ENCODE results near the gene TFPI2. TPM values are rescaled to one million over a fixed set of nuclear protein-coding genes. Genes with fewer than 3 reads are reported as not detected.
A peak's percentile ranks its signal among the peaks of the same experiment; 100 is the strongest.

Gene TFPI2
- total and polyA plus RNA-seq, 2 of the 4 experiments (the other 2 are of a cell fraction), result 48.9 to 99.0 TPM

GRCh38 chr7:93921607-93922566, 31.3 kb upstream of the TFPI2 start, which contains the start of gene GNG11:
TSS of gene GNG11 (plus strand) at chr7:93921735. CDS start at chr7:93922138, 403 bp downstream.
- 0 out of 2 replicates have a peak, but pooled peaks have one; percentile 34 for TF ChIP-seq POLR2A (IDR thresholded peaks at IDR 0.05; ENCODE audit: low read depth, low read length)
- no peak for TF ChIP-seq MAZ (IDR thresholded peaks at IDR 0.05; ENCODE audit: borderline replicate concordance, low read depth, low read length)
- H3K79me1 ChIP-seq (ENCODE audit: low read depth in 1 of 2, low read length in 2 of 2), result peaks cover 7 to 18% of the 10 kb centered on the region in 2 experiments; a peak in 2 of 4 replicates
- H2BK15ac ChIP-seq (ENCODE audit: low read depth, low read length), result peak within 1 kb of the TSS; percentile 64; the same call in 2 of the 3 replicates
- peaks cover 7% of the 10 kb centered on the region for H3K4me1 ChIP-seq (ENCODE audit: control insufficient read depth, insufficient read depth, low read length)
- H3K4me2 ChIP-seq (ENCODE audit: low read depth, low read length), result peak within 1 kb of the TSS; percentile 97
- DNase-seq (peak; percentile 66), ATAC-seq (ENCODE audit: low read depth) (peak; percentile 84)
- peak within 1 kb of the TSS; percentile 97 for H3K18ac ChIP-seq (ENCODE audit: low read depth, low read length)
- peak within 1 kb of the TSS; percentile 72 for H2BK20ac ChIP-seq (ENCODE audit: low read depth, low read length)
- peak within 1 kb of the TSS; percentile 83 to 91 for H4K8ac ChIP-seq (ENCODE audit: low read depth in 2 of 2, low read length in 2 of 2)
- intact Hi-C loops (cut with micrococcal nuclease), result loop anchor here (2.0 to 5.0 kb wide), 3 partner anchors 83 to 300 kb away; partner anchors contain the start of gene BET1
- BruUV-seq (replicated peaks), result no TSS peak
- peak within 1 kb of the TSS; percentile 80 for H3K27ac ChIP-seq (ENCODE audit: insufficient read depth, low read length)
- H3K36me3 ChIP-seq (ENCODE audit: control insufficient read depth, insufficient read depth, low read length), result peaks cover 6% of the 10 kb centered on the region
- peak within 1 kb of the TSS; percentile 89 for H2BK5ac ChIP-seq (ENCODE audit: low read depth, low read length, poor library complexity, severe bottlenecking)
- dilution Hi-C loops (cut with HindIII; ENCODE audit: low sequenced_read_pairs, unreplicated experiment), result no loop called here
- ChIA-PET CTCF (interaction anchor here (0.6 to 1.0 kb wide), 6 partner anchors 10 to 606 kb away, joined by 3 to 5 read pairs (median 4); no protein-coding TSS in a partner anchor), POLR2A (ENCODE audit: unreplicated experiment) (interaction anchor here (0.6 to 1.4 kb wide), 9 partner anchors 11 to 1122 kb away, joined by 3 to 7 read pairs (median 4); no protein-coding TSS in a partner anchor)
- peak within 1 kb of the TSS; percentile 48 for H2AK5ac ChIP-seq (ENCODE audit: low read depth, low read length)
- H3K9me3 ChIP-seq (ENCODE audit: control insufficient read depth, insufficient read depth, low read length), result no peaks in the 10 kb centered on the region
- peak within 1 kb of the TSS; percentile 94 for H4K5ac ChIP-seq (ENCODE audit: low read depth, low read length)
- H3K9ac ChIP-seq (ENCODE audit: low read depth, low read length), result peak within 1 kb of the TSS; percentile 97
- peak within 1 kb of the TSS; percentile 82 for H3K4ac ChIP-seq (ENCODE audit: low read depth, low read length)
- peak within 1 kb of the TSS; percentile 92 for H2AFZ ChIP-seq (replicated peaks; ENCODE audit: low read length, poor library complexity)
- H3K27me3 ChIP-seq (ENCODE audit: control insufficient read depth, insufficient read depth, low read length), result no peaks in the 10 kb centered on the region
- H3K4me3 ChIP-seq (ENCODE audit: insufficient read depth, low read depth, low read length), result peak within 1 kb of the TSS; percentile 99
- peak within 1 kb of the TSS; percentile 89 for H2BK120ac ChIP-seq (ENCODE audit: low read depth, low read length)
- 1% methylated on average over 29 of the region's 39 CpGs; no CpG with 5 or more reads in 1 of the 2 experiments for WGBS, 2 experiments (ENCODE audit: extremely low coverage in 2 of 2, insufficient read length in 1 of 2)
- peak within 1 kb of the TSS; percentile 51 for H2AK9ac ChIP-seq (replicated peaks; ENCODE audit: low read depth, low read length, poor library complexity)
- H3K56ac ChIP-seq (ENCODE audit: extremely low read depth, insufficient read depth, low read length), result peak within 1 kb of the TSS; percentile 98
- no peaks in the 10 kb centered on the region for H4K20me1 ChIP-seq (ENCODE audit: insufficient read depth, low read length)
- peak within 1 kb of the TSS; percentile 98 for H3K14ac ChIP-seq (replicated peaks; ENCODE audit: low read depth, low read length)
- in situ Hi-C loops (cut with MboI; ENCODE audit: low sequenced_read_pairs), result loop anchor here (25.0 kb wide), 1 partner anchor 515 kb away; no protein-coding TSS in a partner anchor
- H3K23ac ChIP-seq (ENCODE audit: low read depth, low read length), result peak within 1 kb of the TSS; percentile 86
- H3K9me1 ChIP-seq (ENCODE audit: insufficient read depth, low read length), result no peaks in the 10 kb centered on the region
- H4K91ac ChIP-seq (ENCODE audit: insufficient read depth, low read depth, low read length), result peak within 1 kb of the TSS; percentile 92
